CD4-positive, alpha-beta T cell (primary cell): ENCODE results near the gene TRAFD1. TPM values are rescaled to one million over a fixed set of nuclear protein-coding genes. Genes with fewer than 3 reads are reported as not detected.
A peak's percentile ranks its signal among the peaks of the same experiment; 100 is the strongest.

Experiments
- ATAC-seq: fragments of 200-7000 bp; cut with Tn5 transposase; one replicate; pipeline ENCODE4 v1.10.0; 2022; ENCODE audit warnings: mild to moderate bottlenecking; ENCODE audit not compliant: poor library complexity
- CTCF ChIA-PET: fragments of 350-600 bp; sonication (Branson Sonifier 250); formaldehyde crosslinking; loops from one replicate; lab custom pipeline; 2021; ENCODE audit warnings: antibody characterized with exemption, inconsistent platforms; lab: Charles Lee
- POLR2A ChIA-PET: fragments of 350-600 bp; sonication (Branson Sonifier 250); formaldehyde crosslinking; loops from one replicate; lab custom pipeline; 2021; ENCODE audit warnings: antibody characterized with exemption, inconsistent platforms; lab: Charles Lee
- DNase-seq, 14 experiments: peaks; one replicate each; pipeline ENCODE4 v3.0.0-alpha.2; 2013 to 2020; ENCODE audit warnings: mixed read lengths in 2 of 14
- H3K27ac ChIP-seq, 2 donors: one replicate each; pipeline versions ENCODE4 v1.5.1 to v1.7.0; 2013; ENCODE audit warnings: low read length in 2 of 2, low read depth in 1 of 2, mild to moderate bottlenecking in 1 of 2
- H3K27me3 ChIP-seq, 2 experiments: 1 replicate in 1 of 2; 2 replicates in 1 of 2; pipeline versions ENCODE4 v1.6.1 to v1.7.0; 2013; ENCODE audit warnings: low read length in 2 of 2, control low read depth in 1 of 2, mild to moderate bottlenecking in 1 of 2, moderate library complexity in 1 of 2; ENCODE audit not compliant: insufficient read depth in 2 of 2, control insufficient read depth in 1 of 2
- H3K36me3 ChIP-seq: one replicate; pipeline ENCODE4 v1.6.1; 2013; ENCODE audit warnings: low read length, control low read depth; ENCODE audit not compliant: insufficient read depth
- H3K4me1 ChIP-seq: one replicate; pipeline ENCODE4 v1.6.1; 2013; ENCODE audit warnings: low read length, control low read depth; ENCODE audit not compliant: insufficient read depth
- H3K4me3 ChIP-seq: one replicate; pipeline ENCODE4 v1.5.1; 2013; ENCODE audit warnings: mild to moderate bottlenecking, low read length, moderate library complexity
- H3K9me3 ChIP-seq, 2 experiments: 1 replicate in 1 of 2; 2 replicates in 1 of 2; pipeline versions ENCODE4 v1.6.1 to v1.7.0; 2013; ENCODE audit warnings: low read length in 2 of 2, mild to moderate bottlenecking in 2 of 2, control low read depth in 1 of 2, moderate library complexity in 1 of 2; ENCODE audit not compliant: control insufficient read depth in 1 of 2, insufficient read depth in 1 of 2
- H3K27ac Mint-ChIP-seq: one replicate; pipeline ENCODE4 v1.8.0; 2020; ENCODE audit warnings: mixed read lengths
- H3K27me3 Mint-ChIP-seq: one replicate; pipeline ENCODE4 v1.8.0; 2021; ENCODE audit warnings: mixed read lengths
- H3K36me3 Mint-ChIP-seq: one replicate; pipeline ENCODE4 v1.8.0; 2021; ENCODE audit warnings: low read depth, mixed read lengths
- H3K4me1 Mint-ChIP-seq: one replicate; pipeline ENCODE4 v1.8.0; 2021; ENCODE audit warnings: low read depth, mixed read lengths
- H3K4me3 Mint-ChIP-seq: one replicate; pipeline ENCODE4 v1.8.0; 2020; ENCODE audit warnings: mild to moderate bottlenecking, mixed read lengths
- H3K9me3 Mint-ChIP-seq: one replicate; pipeline ENCODE4 v1.8.0; 2020; ENCODE audit warnings: mixed read lengths
- intact Hi-C, 2 experiments: fragments of 100-400 bp; cut with DNase I in 1 of 2; cut with micrococcal nuclease in 1 of 2; formaldehyde crosslinking; loops; one replicate each; pipeline versions ENCODE4 v1.15.1 to v1.9.0; 2023 to 2025; cut with DNase I, micrococcal nuclease
- polyA plus RNA-seq, 2 donors: library from polyadenylated mRNA; unstranded; fragments of 120-200 nt; gene quantifications; one replicate each; pipeline ENCODE4 v1.2.1, GENCODE V29; 2013
- total RNA-seq, 174 experiments: library from RNA in 2 of 174; stranded (reverse) in 2 of 174; gene quantifications; one replicate each; pipeline ENCODE4 v1.2.3 and lab custom pipeline; 2021 to 2026
- TF ChIP-seq, protein P1 (sequence below): fragments of 200-600 bp; IDR thresholded peaks from one replicate; pipeline ENCODE4 v1.8.0; 2022; ENCODE audit warnings: antibody characterized with exemption, mild to moderate bottlenecking

The TRAFD1 gene, protein sequence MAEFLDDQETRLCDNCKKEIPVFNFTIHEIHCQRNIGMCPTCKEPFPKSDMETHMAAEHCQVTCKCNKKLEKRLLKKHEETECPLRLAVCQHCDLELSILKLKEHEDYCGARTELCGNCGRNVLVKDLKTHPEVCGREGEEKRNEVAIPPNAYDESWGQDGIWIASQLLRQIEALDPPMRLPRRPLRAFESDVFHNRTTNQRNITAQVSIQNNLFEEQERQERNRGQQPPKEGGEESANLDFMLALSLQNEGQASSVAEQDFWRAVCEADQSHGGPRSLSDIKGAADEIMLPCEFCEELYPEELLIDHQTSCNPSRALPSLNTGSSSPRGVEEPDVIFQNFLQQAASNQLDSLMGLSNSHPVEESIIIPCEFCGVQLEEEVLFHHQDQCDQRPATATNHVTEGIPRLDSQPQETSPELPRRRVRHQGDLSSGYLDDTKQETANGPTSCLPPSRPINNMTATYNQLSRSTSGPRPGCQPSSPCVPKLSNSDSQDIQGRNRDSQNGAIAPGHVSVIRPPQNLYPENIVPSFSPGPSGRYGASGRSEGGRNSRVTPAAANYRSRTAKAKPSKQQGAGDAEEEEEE
- total RNA-seq (10 to 100 TPM; 19.6 to 20.4 TPM), total RNA-seq (lab: John Stamatoyannopoulos, UW) (27.0 to 176 (median 67.4) reads per million in 172 experiments)
- 37.0 TPM for polyA plus RNA-seq (2013, experiment 1 of 2)
- 39.9 TPM for polyA plus RNA-seq (2013, experiment 2 of 2)

DNA sequence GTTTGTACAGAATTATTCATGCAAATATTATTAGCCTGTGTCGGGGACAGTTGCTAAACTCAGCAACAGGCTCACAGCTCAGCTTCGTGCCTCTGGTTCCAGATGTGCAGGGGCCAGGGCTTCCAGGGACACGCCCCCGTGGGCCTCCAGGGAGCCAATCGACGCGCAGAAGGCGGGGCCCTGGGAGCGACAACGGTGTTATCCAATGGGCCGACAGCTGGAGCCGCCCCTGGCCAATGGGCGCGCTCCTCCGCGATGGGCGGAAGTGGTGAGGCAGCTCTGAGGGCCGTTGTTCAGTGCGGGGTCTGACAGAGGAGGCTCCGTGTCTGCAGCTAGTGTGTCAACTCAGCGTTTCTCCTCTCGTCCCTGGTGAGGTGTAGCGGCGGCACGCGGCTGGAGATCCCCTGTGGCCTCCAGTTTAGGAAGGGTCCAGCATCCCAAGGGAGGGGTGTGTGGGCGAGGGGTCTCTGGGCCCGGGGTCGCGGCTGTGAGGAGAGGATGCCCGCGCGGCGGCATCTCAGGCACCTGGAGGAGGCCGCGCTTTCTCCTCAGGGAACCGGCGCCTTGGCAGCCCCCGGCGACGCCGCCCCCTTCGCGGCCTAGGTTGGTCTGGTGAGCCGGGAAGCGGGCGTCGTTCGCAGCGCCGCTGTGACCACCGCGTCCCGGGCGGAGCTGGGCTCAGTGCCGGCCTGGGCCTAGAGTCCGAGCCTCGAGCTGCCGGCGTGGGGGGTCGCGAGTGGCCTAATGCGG is at the start of gene TRAFD1:
TSS of gene TRAFD1 (plus strand) at position 311 of the 750 bp plus-strand sequence. CDS start 4,963 bp downstream, outside the sequence.
- H3K4me3 ChIP-seq = peak within 1 kb of the TSS; percentile 73
- POLR2A ChIA-PET = interaction anchor here (0.6 to 3.7 kb wide), 17 partner anchors 9 to 1390 kb away, joined by 3 to 81 read pairs (median 3); partner anchors contain the start of genes ACAD10, BRAP, ERP29 and MAPKAPK5
- H3K4me1 ChIP-seq = peaks cover 45% of the 10 kb centered on the region

DNA sequence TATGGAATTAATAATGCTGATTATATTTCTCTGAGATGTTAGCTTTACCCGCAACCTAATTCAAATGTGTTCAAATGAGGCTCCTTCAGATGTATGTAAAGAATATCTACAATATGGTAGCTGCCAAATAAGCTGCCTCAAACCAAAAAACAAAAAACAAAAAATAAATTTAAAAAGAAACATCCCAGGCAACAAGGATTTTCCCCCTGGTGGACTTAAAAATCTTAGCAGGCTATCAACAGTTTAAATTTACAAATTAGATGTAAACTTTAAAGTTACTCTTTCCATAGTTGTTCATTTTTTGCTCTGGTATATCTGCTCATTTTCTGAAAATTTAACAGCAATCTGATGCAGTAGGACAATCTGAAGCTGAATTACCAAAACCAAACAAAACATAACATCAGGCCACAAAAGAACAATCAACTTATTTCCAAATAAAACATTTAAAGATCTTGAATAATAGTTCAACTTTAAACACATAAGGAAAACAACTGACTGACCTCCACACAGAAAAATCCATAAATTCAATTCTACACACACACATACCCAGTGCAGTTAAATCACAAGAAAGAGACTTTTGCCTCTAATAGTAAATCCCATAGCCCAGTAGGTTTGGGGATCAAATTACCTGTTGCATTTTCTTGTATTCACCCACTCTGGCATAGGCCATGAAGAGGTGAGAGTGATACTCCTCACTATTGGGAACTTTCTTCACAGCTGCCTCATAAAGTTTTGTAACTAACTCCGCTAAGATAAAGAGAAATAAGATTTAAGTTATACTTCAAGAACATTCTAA is 38.1 kb upstream of the TRAFD1 start:
- Mint-ChIP-seq H3K4me1 (peaks cover 10% of the 10 kb centered on the region), H3K4me3 (no peak overlapping the region), H3K36me3 (peaks cover 74% of the 10 kb centered on the region), H3K27ac (no peak overlapping the region), H3K27me3 (no peaks in the 10 kb centered on the region), H3K9me3 (no peaks in the 10 kb centered on the region)
- no peaks in the 10 kb centered on the region for H3K4me1 ChIP-seq
- ATAC-seq (no peak), DNase-seq (no peak)
- ChIA-PET POLR2A (interaction anchor here (1.0 kb wide), 1 partner anchor 38 kb away, joined by 3 read pairs; the partner anchor contains the start of gene TRAFD1), CTCF (no interaction called here)
- TF ChIP-seq, protein P1, sequence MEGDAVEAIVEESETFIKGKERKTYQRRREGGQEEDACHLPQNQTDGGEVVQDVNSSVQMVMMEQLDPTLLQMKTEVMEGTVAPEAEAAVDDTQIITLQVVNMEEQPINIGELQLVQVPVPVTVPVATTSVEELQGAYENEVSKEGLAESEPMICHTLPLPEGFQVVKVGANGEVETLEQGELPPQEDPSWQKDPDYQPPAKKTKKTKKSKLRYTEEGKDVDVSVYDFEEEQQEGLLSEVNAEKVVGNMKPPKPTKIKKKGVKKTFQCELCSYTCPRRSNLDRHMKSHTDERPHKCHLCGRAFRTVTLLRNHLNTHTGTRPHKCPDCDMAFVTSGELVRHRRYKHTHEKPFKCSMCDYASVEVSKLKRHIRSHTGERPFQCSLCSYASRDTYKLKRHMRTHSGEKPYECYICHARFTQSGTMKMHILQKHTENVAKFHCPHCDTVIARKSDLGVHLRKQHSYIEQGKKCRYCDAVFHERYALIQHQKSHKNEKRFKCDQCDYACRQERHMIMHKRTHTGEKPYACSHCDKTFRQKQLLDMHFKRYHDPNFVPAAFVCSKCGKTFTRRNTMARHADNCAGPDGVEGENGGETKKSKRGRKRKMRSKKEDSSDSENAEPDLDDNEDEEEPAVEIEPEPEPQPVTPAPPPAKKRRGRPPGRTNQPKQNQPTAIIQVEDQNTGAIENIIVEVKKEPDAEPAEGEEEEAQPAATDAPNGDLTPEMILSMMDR = no peak
- intact Hi-C loops = loop anchor here in 1 of 2 experiments (5.0 kb wide), 1 partner anchor 40 kb away; no protein-coding TSS in a partner anchor
- no peak overlapping the region for H3K27ac ChIP-seq
- H3K9me3 ChIP-seq = no peaks in the 10 kb centered on the region
- no peak overlapping the region for H3K4me3 ChIP-seq
- H3K27me3 ChIP-seq = no peaks in the 10 kb centered on the region
- peaks cover 56% of the 10 kb centered on the region for H3K36me3 ChIP-seq

More for the DNA sequence above, at the start of gene TRAFD1:
- CTCF ChIA-PET = interaction anchor here (0.6 to 1.1 kb wide), 6 partner anchors 17 to 269 kb away, joined by 3 to 7 read pairs (median 3); partner anchors contain the start of gene NAA25
- no peaks in the 10 kb centered on the region for H3K36me3 Mint-ChIP-seq
- Histone ChIP-seq H3K27ac (peak within 1 kb of the TSS; percentile 68), H3K27me3 (no peaks in the 10 kb centered on the region), H3K36me3 (no peaks in the 10 kb centered on the region), H3K9me3 (no peaks in the 10 kb centered on the region)
- ATAC-seq = peak; percentile 98
- DNase-seq = peak; percentile 96 to 99 (median 98)
- peaks cover 43% of the 10 kb centered on the region for H3K4me1 Mint-ChIP-seq
- H3K9me3 Mint-ChIP-seq = no peaks in the 10 kb centered on the region
- peak within 1 kb of the TSS; percentile 76 for H3K27ac Mint-ChIP-seq
- peak within 1 kb of the TSS; percentile 87 for H3K4me3 Mint-ChIP-seq
- TF ChIP-seq, protein P1 = no peak
- no peaks in the 10 kb centered on the region for H3K27me3 Mint-ChIP-seq
- intact Hi-C loops = loop anchor here in 1 of 2 experiments (1.0 kb wide), 1 partner anchor 17 kb away; the partner anchor contains the start of gene NAA25
